HepG2 (cell line): ENCODE data around the gene SRF. TPM values are rescaled to one million over a fixed set of nuclear protein-coding genes. Genes with fewer than 3 reads are reported as not detected.

Experiments used
- FOXM1 ChIP-seq: sonication (generic); formaldehyde crosslinking; IDR thresholded peaks from 2 replicates; pipeline ENCODE4 v1.5.0; 2020; ENCODE audit warnings: missing genetic modification reagents
- HES4 ChIP-seq: sonication (generic); formaldehyde crosslinking; IDR thresholded peaks from 2 replicates; pipeline ENCODE4 v1.9.0; 2021; ENCODE audit warnings: mild to moderate bottlenecking, missing genetic modification reagents, borderline replicate concordance
- HOXA3 ChIP-seq: sonication (generic); formaldehyde crosslinking; IDR thresholded peaks from 2 replicates; pipeline ENCODE4 v1.5.0; 2020; ENCODE audit warnings: missing genetic modification reagents
- KDM1A ChIP-seq: IDR thresholded peaks from 2 replicates; pipeline ENCODE4 v1.6.1; 2016; ENCODE audit warnings: missing compliant biosample characterization
- KLF16 ChIP-seq, 2 experiments: sonication (generic) in 1 of 2; formaldehyde crosslinking in 1 of 2; IDR thresholded peaks; 2 replicates each; pipeline versions ENCODE4 v1.6.1 to v1.8.0; 2016 to 2023; ENCODE audit warnings: missing genetic modification reagents in 2 of 2, missing compliant biosample characterization in 1 of 2
- MED8 ChIP-seq: sonication (generic); formaldehyde crosslinking; IDR thresholded peaks from 2 replicates; pipeline ENCODE4 v1.8.1; 2023; ENCODE audit warnings: mild to moderate bottlenecking, missing genetic modification reagents; ENCODE audit not compliant: insufficient replicate concordance
- MEIS1 ChIP-seq: sonication (generic); formaldehyde crosslinking; IDR thresholded peaks from 2 replicates; pipeline ENCODE4 v1.9.0; 2021; ENCODE audit warnings: mild to moderate bottlenecking, missing genetic modification reagents, moderate library complexity, borderline replicate concordance
- MEIS2 ChIP-seq: sonication (generic); formaldehyde crosslinking; IDR thresholded peaks from 2 replicates; pipeline ENCODE4 v1.9.0; 2021; ENCODE audit warnings: mild to moderate bottlenecking, missing genetic modification reagents
- NFE2 ChIP-seq: sonication (generic); formaldehyde crosslinking; IDR thresholded peaks from 2 replicates; pipeline ENCODE4 v1.4.0; 2020; ENCODE audit warnings: missing genetic modification reagents
- SALL2 ChIP-seq: sonication (generic); formaldehyde crosslinking; IDR thresholded peaks from 2 replicates; pipeline ENCODE4 v1.8.1; 2023; ENCODE audit warnings: mild to moderate bottlenecking, missing genetic modification reagents, inconsistent platforms
- SMAD3 ChIP-seq: sonication (generic); formaldehyde crosslinking; IDR thresholded peaks from 2 replicates; pipeline ENCODE4 v1.4.0; 2020; ENCODE audit warnings: missing genetic modification reagents
- SP4 ChIP-seq: sonication (generic); formaldehyde crosslinking; IDR thresholded peaks from 2 replicates; pipeline ENCODE4 v1.8.1; 2023; ENCODE audit warnings: mild to moderate bottlenecking, missing genetic modification reagents
- ZNF337 ChIP-seq: sonication (generic); formaldehyde crosslinking; IDR thresholded peaks from 2 replicates; pipeline ENCODE4 v1.5.1; 2020; ENCODE audit warnings: missing genetic modification reagents, low read depth, mild to moderate bottlenecking, borderline replicate concordance
- ZNF510 ChIP-seq: sonication (generic); formaldehyde crosslinking; IDR thresholded peaks from 2 replicates; pipeline ENCODE4 v1.4.0; 2020; ENCODE audit warnings: low read depth, mild to moderate bottlenecking, missing genetic modification reagents
- ZNF567 ChIP-seq: sonication (generic); formaldehyde crosslinking; IDR thresholded peaks from 2 replicates; pipeline ENCODE4 v1.8.1; 2023; ENCODE audit warnings: mild to moderate bottlenecking, missing genetic modification reagents, borderline replicate concordance
- ZNF703 ChIP-seq: sonication (generic); formaldehyde crosslinking; IDR thresholded peaks from 2 replicates; pipeline ENCODE4 v1.5.1; 2020; ENCODE audit warnings: missing genetic modification reagents, mild to moderate bottlenecking, moderate library complexity, borderline replicate concordance
- ZNF83 ChIP-seq: sonication (generic); formaldehyde crosslinking; IDR thresholded peaks from 2 replicates; pipeline ENCODE4 v1.4.0; 2020; ENCODE audit warnings: missing genetic modification reagents, mild to moderate bottlenecking, borderline replicate concordance
- ZNF841 ChIP-seq: sonication (generic); formaldehyde crosslinking; IDR thresholded peaks from 2 replicates; pipeline ENCODE4 v1.8.1; 2023; ENCODE audit warnings: missing genetic modification reagents, borderline replicate concordance
- polyA plus RNA-seq, 8 experiments: library from polyadenylated mRNA; depleted of rRNA in 3 of 8; stranded (reverse) in 7 of 8; unstranded in 1 of 8; fragments of >200 nt; fragmentation: Illumina TruSeq in 4 of 8; extraction: Trizol in 4 of 8; gene quantifications; 2 replicates each; pipeline versions ENCODE4 v1.2.1 to v1.2.3, GENCODE V29; 2011 to 2016; ENCODE audit warnings: low read depth in 4 of 8, missing spikeins in 1 of 8, mixed read lengths in 1 of 8; ENCODE audit not compliant: insufficient read depth in 1 of 8
- total RNA-seq, 5 experiments: library from RNA; depleted of rRNA; stranded (reverse); fragments of >200 nt; fragmentation: Illumina TruSeq; extraction: Trizol; gene quantifications; 2 replicates each; pipeline ENCODE4 v1.2.3, GENCODE V29; 2016; ENCODE audit warnings: low read depth in 1 of 5
- TF ChIP-seq, protein P1 (sequence below): sonication (generic); formaldehyde crosslinking; IDR thresholded peaks from 2 replicates; pipeline ENCODE4 v1.8.0; 2022; ENCODE audit warnings: missing genetic modification reagents, mild to moderate bottlenecking, inconsistent platforms, borderline replicate concordance
- TF ChIP-seq, protein P2 (sequence below): sonication (generic); formaldehyde crosslinking; IDR thresholded peaks from 2 replicates; pipeline ENCODE4 v1.8.1; 2022; ENCODE audit warnings: low read depth, mild to moderate bottlenecking, missing genetic modification reagents
- TF ChIP-seq, protein P3 (sequence below): sonication (generic); formaldehyde crosslinking; IDR thresholded peaks from 2 replicates; pipeline ENCODE4 v1.5.0; 2020; ENCODE audit warnings: missing genetic modification reagents
- TF ChIP-seq, protein P4 (sequence below): sonication (generic); formaldehyde crosslinking; IDR thresholded peaks from 2 replicates; pipeline ENCODE4 v1.4.0; 2020; ENCODE audit warnings: missing genetic modification reagents
- TF ChIP-seq, protein P5 (sequence below): sonication (generic); formaldehyde crosslinking; IDR thresholded peaks from 2 replicates; pipeline ENCODE4 v1.4.0; 2020; ENCODE audit warnings: mild to moderate bottlenecking, missing genetic modification reagents

SRF gene
- total and polyA plus RNA-seq, 2 of the 13 experiments (the other 11 are each of a cell fraction or from before 2014, with no cell fraction given) = 25.5 to 44.1 TPM

DNA sequence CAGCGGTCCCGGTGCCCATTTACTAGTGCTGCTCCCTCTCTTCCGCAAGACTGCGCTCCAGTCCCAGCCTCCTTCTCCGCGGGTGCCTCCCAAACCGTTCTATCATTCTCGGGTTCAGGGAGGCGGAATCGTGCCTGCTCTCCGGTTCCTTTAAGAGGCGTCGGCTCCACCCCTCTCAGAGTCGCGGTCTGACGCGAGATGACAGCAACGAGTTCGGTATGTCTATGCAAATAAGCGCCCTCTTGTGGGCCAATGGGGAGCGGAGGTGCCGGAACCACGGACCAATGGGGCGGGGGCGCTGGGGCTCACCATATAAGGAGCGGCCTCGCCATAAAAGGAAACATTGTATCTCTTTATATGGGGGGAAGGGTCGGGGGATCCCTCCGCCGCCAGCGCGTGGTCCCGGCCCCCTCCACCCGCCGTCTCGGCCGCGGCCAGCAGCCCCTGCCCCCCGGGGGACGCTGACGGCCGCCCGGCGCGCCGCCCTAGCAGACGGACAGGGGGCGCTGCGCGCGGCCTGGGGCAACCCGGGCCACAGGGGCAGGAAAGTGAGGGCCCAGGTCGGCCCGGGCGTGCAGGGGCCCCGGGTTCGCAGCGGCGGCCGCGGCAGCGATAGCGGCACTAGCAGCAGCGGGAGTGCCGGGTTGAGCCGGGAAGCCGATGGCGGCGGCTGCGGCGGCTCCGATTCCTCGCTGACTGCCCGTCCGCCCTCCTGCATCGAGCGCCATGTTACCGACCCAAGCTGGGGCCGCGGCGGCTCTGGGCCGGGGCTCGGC is at the start of gene SRF (continued):
- TF ChIP-seq KLF16 (CRISPR knock-in tag; IDR thresholded peaks at IDR 0.05) = peak in 1 of 2 experiments; percentile 81; a peak in 1 of 4 replicates
- TF ChIP-seq ZNF567 = peak; percentile 61; the same call in 1 of the 2 replicates
- peak; percentile 92; the same call in 1 of the 2 replicates for TF ChIP-seq MEIS1 (CRISPR knock-in tag)
- TF ChIP-seq NFE2 (CRISPR knock-in tag) = no peak
- TF ChIP-seq HES4 = peak; percentile 85; the same call in 1 of the 2 replicates
- TF ChIP-seq, protein P1, sequence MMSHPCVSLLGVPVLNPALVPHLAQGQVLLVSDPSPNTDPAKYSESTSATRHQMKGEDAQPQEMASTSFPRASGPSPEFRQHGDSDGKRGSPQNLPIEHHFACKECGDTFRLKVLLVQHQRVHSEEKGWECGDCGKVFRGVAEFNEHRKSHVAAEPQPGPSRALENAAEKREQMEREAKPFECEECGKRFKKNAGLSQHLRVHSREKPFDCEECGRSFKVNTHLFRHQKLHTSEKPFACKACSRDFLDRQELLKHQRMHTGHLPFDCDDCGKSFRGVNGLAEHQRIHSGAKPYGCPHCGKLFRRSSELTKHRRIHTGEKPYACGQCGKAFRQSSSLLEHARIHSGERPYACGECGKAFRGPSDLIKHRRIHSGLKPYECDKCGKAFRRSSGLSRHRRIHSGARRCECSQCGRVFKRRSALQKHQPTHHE = 0 out of 2 replicates have a peak, but pooled peaks have one; percentile 39
- no peak; the same call in 1 of the 2 replicates for TF ChIP-seq ZNF337 (CRISPR knock-in tag)
- 0 out of 2 replicates have a peak, but pooled peaks have one; percentile 75 for TF ChIP-seq ZNF83 (CRISPR knock-in tag)
- peak; percentile 62; the same call in 1 of the 2 replicates for TF ChIP-seq ZNF841
- TF ChIP-seq, protein P2, sequence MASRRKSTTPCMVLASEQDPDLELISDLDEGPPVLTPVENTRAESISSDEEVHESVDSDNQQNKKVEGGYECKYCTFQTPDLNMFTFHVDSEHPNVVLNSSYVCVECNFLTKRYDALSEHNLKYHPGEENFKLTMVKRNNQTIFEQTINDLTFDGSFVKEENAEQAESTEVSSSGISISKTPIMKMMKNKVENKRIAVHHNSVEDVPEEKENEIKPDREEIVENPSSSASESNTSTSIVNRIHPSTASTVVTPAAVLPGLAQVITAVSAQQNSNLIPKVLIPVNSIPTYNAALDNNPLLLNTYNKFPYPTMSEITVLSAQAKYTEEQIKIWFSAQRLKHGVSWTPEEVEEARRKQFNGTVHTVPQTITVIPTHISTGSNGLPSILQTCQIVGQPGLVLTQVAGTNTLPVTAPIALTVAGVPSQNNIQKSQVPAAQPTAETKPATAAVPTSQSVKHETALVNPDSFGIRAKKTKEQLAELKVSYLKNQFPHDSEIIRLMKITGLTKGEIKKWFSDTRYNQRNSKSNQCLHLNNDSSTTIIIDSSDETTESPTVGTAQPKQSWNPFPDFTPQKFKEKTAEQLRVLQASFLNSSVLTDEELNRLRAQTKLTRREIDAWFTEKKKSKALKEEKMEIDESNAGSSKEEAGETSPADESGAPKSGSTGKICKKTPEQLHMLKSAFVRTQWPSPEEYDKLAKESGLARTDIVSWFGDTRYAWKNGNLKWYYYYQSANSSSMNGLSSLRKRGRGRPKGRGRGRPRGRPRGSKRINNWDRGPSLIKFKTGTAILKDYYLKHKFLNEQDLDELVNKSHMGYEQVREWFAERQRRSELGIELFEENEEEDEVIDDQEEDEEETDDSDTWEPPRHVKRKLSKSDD = peak; percentile 26; the same call in 1 of the 2 replicates
- peak; percentile 94 for TF ChIP-seq SALL2 (CRISPR knock-in tag)
- peak; percentile 87 for TF ChIP-seq HOXA3 (CRISPR knock-in tag)
- peak; percentile 80 for TF ChIP-seq MEIS2 (CRISPR knock-in tag)
- peak; percentile 19; the same call in 1 of the 2 replicates for TF ChIP-seq FOXM1 (CRISPR knock-in tag)
- no peak; the same call in 1 of the 2 replicates for TF ChIP-seq ZNF703
- TF ChIP-seq SP4 (CRISPR knock-in tag) = peak; percentile 88
- TF ChIP-seq, protein P3, sequence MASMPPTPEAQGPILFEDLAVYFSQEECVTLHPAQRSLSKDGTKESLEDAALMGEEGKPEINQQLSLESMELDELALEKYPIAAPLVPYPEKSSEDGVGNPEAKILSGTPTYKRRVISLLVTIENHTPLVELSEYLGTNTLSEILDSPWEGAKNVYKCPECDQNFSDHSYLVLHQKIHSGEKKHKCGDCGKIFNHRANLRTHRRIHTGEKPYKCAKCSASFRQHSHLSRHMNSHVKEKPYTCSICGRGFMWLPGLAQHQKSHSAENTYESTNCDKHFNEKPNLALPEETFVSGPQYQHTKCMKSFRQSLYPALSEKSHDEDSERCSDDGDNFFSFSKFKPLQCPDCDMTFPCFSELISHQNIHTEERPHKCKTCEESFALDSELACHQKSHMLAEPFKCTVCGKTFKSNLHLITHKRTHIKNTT (CRISPR knock-in tag) = peak; percentile 88; the same call in 1 of the 2 replicates
- TF ChIP-seq, protein P4, sequence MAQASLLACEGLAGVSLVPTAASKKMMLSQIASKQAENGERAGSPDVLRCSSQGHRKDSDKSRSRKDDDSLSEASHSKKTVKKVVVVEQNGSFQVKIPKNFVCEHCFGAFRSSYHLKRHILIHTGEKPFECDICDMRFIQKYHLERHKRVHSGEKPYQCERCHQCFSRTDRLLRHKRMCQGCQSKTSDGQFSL = peak; percentile 64; the same call in 1 of the 2 replicates
- TF ChIP-seq MED8 (CRISPR knock-in tag) = peak; percentile 14
- TF ChIP-seq, protein P5, sequence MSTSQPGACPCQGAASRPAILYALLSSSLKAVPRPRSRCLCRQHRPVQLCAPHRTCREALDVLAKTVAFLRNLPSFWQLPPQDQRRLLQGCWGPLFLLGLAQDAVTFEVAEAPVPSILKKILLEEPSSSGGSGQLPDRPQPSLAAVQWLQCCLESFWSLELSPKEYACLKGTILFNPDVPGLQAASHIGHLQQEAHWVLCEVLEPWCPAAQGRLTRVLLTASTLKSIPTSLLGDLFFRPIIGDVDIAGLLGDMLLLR (CRISPR knock-in tag) = peak; percentile 38; the same call in 1 of the 2 replicates
- peak; percentile 97 for TF ChIP-seq ZNF510 (CRISPR knock-in tag)
- peak; percentile 93; the same call in 1 of the 2 replicates for TF ChIP-seq KDM1A (CRISPR knock-in tag)
- TF ChIP-seq SMAD3 (CRISPR knock-in tag) = no peak; the same call in 1 of the 2 replicates
